Measurements from ENCODE around the gene PTGS2.
"Not testable (repeated sequence)": the region's sequence is repeated elsewhere in the genome, so short reads cannot be mapped to it uniquely, and the experiment has no call there.

The PTGS2 gene

GRCh38 chr1:186669784-186670183 lies 10.4 kb downstream of the PTGS2 start:
- not testable (repeated sequence) for DNase-seq

- not testable (repeated sequence) for DNase-seq
These were observed 16.0 kb downstream of the PTGS2 start for GRCh38 chr1:186664217-186664616.

DNA sequence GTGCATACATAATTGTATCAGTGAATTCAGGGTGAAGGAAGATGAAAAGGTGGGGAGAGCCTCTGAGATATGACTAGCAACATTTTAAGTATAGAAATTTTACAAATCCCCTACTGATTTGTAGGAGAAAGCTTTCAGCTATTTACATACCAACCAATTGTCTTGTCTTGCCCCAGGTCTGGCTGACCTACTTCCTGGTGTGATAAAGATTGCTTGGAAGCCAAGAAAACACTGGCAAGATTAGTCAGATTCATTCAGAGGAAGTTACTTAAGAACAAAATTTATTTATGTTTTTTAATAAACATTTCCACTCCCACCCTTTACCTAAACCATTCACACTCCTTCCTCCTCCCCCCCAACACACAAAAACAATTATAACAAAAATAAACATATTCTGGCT lies 17.5 kb downstream of the PTGS2 start:
- no peak for DNase-seq

DNA sequence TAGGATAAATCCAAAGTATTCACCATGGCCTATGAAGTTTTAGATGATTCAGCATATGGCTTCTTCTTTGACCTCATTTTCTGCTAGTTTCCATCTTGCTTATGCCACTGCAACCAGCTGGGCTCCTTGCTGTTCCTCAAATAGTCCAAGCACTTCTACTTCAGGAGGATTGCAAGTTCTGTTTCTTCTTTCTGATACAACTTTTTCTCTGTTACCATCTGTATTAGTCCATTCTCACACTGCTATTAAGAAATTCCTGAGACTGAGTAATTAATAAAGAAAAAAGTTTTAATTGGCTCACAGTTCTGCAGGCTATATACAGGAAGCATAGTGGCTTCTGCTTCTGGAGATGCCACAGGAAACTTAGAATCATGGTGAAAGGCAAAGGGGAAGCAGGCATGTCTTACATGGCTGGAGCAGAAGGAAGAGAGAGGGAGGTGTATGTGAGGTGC lies 20.3 kb downstream of the PTGS2 start:
- DNase-seq = no peak

DNA sequence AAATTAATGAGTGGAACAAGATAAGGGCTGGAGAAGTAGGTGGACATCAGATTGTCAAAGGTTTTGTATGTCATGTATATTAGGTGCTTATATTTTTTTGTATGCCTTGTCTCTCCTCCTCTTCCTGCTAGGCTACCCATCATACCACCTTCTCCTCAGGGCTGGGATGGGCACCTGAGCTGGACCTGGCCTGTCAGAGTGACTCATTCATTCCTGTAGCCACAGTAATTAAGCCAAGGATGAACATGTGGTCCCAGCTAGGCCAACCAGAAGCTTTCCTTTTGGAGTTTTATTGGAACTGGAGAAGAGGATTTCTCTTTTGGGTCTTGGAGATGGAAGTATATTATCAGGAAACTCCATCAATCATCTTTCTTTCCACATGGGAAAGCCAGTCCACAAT lies 21.2 kb downstream of the PTGS2 start:
- no peak for DNase-seq

DNA sequence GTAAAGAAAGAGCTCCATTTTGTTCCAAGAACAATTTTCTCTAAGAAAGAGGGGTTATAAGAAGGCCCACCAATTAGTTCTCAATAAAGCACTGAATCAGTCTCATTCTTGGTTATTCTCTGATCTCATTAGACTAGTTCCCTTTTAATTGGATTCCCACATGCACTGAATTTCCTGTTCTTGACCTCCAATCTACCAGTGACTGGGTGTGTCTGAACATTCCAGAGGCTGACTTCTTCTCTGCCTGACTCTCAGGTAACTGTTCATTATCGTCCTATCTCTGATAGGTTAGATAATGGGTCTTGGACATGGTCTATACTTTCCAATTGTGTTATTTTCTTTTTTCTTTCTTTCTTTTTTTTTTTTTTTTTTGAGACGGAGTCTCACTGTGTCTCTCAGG lies 22.7 kb downstream of the PTGS2 start:
- no peak for DNase-seq

- no peak for DNase-seq
These were observed 24.3 kb downstream of the PTGS2 start for GRCh38 chr1:186655876-186656275.

- no peak for DNase-seq
These were observed 25.5 kb downstream of the PTGS2 start for GRCh38 chr1:186654741-186655140.

GRCh38 chr1:186653312-186653711 lies 26.9 kb downstream of the PTGS2 start:
- no peak for DNase-seq

DNA sequence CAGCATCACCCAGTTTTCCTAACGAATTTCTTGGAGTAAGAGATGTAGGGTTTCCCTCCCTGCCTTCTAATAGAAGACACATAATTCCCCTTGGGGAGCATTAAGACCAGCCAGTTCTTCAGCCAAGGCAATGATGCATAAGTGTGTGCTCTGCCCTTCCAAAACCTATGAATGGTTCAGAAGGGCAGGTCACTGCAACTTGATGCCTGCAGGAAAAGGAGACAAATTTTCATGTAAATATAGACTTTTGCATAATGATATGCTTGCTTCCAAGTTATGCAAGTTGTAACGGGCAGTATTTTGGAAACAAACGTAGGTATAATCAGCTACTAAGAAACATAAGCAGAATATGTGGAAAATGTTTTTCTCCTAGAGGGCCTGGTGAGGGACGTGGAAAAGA lies 31.6 kb downstream of the PTGS2 start:
- no peak for DNase-seq

GRCh38 chr1:186647985-186648384 lies 32.2 kb downstream of the PTGS2 start:
- not testable (repeated sequence) for DNase-seq

GRCh38 chr1:186643614-186644013 lies 36.6 kb downstream of the PTGS2 start:
- DNase-seq = no peak

DNA sequence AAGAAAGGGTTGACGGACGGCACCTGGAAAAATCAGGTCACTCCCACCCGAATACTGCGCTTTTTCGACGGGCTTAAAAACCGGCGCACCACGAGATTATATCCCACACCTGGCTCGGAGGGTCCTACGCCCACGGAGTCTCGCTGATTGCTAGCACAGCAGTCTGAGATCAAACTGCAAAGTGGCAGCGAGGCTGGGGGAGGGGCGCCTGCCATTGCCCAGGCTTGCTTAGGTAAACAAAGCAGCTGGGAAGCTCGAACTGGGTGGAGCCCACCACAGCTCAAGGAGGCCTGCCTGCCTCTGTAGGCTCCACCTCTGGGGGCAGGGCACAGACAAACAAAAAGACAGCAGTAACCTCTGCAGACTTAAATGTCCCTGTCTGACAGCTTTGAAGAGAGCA lies 42.7 kb downstream of the PTGS2 start:
- not testable (repeated sequence) for DNase-seq

GRCh38 chr1:186636786-186637185 lies 43.4 kb downstream of the PTGS2 start:
- no peak for DNase-seq

GRCh38 chr1:186634511-186634910 lies 45.7 kb downstream of the PTGS2 start:
- DNase-seq = no peak

GRCh38 chr1:186633116-186633515 lies 47.1 kb downstream of the PTGS2 start:
- no peak for DNase-seq

DNA sequence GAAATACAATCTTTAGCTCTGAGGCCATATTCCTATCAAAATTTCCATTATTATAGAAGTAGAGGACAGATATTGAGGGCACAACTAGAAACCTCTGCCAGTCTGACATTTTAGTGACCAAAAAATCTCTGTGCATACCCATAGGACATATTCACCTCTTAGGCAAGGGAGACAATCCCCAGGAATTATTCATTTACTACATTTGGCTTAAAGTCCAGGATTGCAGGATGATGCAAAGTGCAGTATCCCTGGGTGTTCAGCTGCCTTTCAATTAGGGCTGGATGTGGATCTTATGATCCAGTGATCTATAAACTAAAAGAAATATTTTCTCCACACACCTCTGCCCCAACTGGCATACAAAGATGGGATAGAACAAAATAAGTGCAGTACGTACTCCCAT lies 50.9 kb downstream of the PTGS2 start:
- DNase-seq = no peak

DNA sequence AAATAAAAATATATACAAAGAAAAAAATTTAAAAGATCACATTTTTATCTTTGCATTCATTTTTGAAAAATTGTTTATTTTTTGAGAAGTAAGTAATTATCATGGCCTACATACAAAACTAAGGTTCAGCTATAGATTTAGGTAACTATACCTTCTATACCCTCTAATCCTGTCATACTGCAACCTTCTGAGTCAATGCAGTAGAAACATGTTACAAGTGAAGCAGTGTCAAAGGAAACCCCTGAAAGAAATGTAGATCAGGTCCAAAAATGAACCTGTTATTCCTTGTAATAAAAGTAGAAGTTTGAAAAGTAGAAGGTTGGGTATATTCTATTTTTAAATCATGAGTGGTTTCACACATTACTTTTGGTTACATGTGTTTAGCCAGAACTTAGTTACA lies 51.3 kb downstream of the PTGS2 start:
- no peak for DNase-seq

- DNase-seq = no peak
These were observed 53.2 kb downstream of the PTGS2 start for GRCh38 chr1:186627019-186627418.

GRCh38 chr1:186626356-186626932 lies 53.8 kb downstream of the PTGS2 start:
- no peak for DNase-seq

DNA sequence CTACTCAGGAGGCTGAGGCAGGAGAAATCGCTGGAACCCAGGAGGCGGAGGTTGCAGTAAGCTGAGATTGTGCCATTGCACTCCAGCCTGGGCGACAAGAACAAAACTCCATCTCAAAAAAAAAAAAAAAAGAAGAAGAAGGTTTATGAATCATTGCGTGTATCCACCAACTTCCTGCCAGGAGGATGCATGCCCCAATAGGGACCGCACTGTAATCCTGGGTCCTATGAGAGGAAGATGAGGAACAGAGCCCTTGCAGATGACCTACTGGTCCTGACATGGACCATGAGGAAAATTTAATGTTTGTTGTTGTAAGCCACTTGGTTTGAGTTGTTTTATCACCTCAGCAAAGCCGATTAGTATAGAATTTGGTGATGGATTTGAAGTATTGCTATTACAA lies 56.7 kb downstream of the PTGS2 start:
- DNase-seq = no peak
